ENCODE measurements around the gene SPINT3.
"Not testable (repeated sequence)": the region's sequence is repeated elsewhere in the genome, so short reads cannot be mapped to it uniquely, and the experiment has no call there.

SPINT3 gene

GRCh38 chr20:45503403-45503802 is 12.0 kb downstream of the SPINT3 start:
- in situ Hi-C loops (cut with MboI; ENCODE audit: low sequenced_read_pairs), result no loop called here

- in situ Hi-C loops (cut with MboI; ENCODE audit: low sequenced_read_pairs), result no loop called here
Measured at GRCh38 chr20:45502561-45502960, 12.9 kb downstream of the SPINT3 start.

- in situ Hi-C loops (cut with MboI; ENCODE audit: low sequenced_read_pairs), result no loop called here
Measured at GRCh38 chr20:45501600-45501999, 13.8 kb downstream of the SPINT3 start.

- in situ Hi-C loops (cut with MboI; ENCODE audit: low sequenced_read_pairs), result no loop called here
Measured at GRCh38 chr20:45500022-45500421, 15.4 kb downstream of the SPINT3 start.

GRCh38 chr20:45497971-45498494 is 17.4 kb downstream of the SPINT3 start:
- in situ Hi-C loops (cut with MboI; ENCODE audit: low sequenced_read_pairs), result no loop called here

GRCh38 chr20:45496166-45496565 is 19.3 kb downstream of the SPINT3 start:
- in situ Hi-C loops (cut with MboI; ENCODE audit: low sequenced_read_pairs), result no loop called here

GRCh38 chr20:45495501-45495941 is 19.9 kb downstream of the SPINT3 start:
- in situ Hi-C loops (cut with MboI; ENCODE audit: low sequenced_read_pairs), result no loop called here

- in situ Hi-C loops (cut with MboI; ENCODE audit: low sequenced_read_pairs), result no loop called here
Measured at GRCh38 chr20:45489083-45489531, 26.3 kb downstream of the SPINT3 start.

- in situ Hi-C loops (cut with MboI; ENCODE audit: low sequenced_read_pairs), result no loop called here
Measured at GRCh38 chr20:45487231-45487635, 28.2 kb downstream of the SPINT3 start.

- in situ Hi-C loops (cut with MboI; ENCODE audit: low sequenced_read_pairs), result no loop called here
Measured at GRCh38 chr20:45485388-45485787, 30.0 kb downstream of the SPINT3 start.

GRCh38 chr20:45484676-45485075 is 30.7 kb downstream of the SPINT3 start:
- in situ Hi-C loops (cut with MboI; ENCODE audit: low sequenced_read_pairs), result no loop called here

GRCh38 chr20:45479822-45480221 is 35.6 kb downstream of the SPINT3 start:
- in situ Hi-C loops (cut with MboI; ENCODE audit: low sequenced_read_pairs), result no loop called here

GRCh38 chr20:45477530-45478148 is 37.8 kb downstream of the SPINT3 start:
- in situ Hi-C loops (cut with MboI; ENCODE audit: low sequenced_read_pairs), result not testable (repeated sequence)

GRCh38 chr20:45472286-45472685 is 43.1 kb downstream of the SPINT3 start:
- in situ Hi-C loops (cut with MboI; ENCODE audit: low sequenced_read_pairs), result not testable (repeated sequence)

GRCh38 chr20:45470937-45471336 is 44.5 kb downstream of the SPINT3 start:
- in situ Hi-C loops (cut with MboI; ENCODE audit: low sequenced_read_pairs), result no loop called here

- in situ Hi-C loops (cut with MboI; ENCODE audit: low sequenced_read_pairs), result no loop called here
Measured at GRCh38 chr20:45470262-45470931, 45.0 kb downstream of the SPINT3 start.

GRCh38 chr20:45469336-45470261 is 45.8 kb downstream of the SPINT3 start, which contains the start of gene WFDC2:
Gene WFDC2 (plus strand): TSS chr20:45469753. CDS start chr20:45469782, 29 bp downstream.
- in situ Hi-C loops (cut with MboI; ENCODE audit: low sequenced_read_pairs), result no loop called here

GRCh38 chr20:45467861-45468260 is 47.6 kb downstream of the SPINT3 start:
- in situ Hi-C loops (cut with MboI; ENCODE audit: low sequenced_read_pairs), result no loop called here

- in situ Hi-C loops (cut with MboI; ENCODE audit: low sequenced_read_pairs), result no loop called here
Measured at GRCh38 chr20:45467172-45467571, 48.2 kb downstream of the SPINT3 start.

- in situ Hi-C loops (cut with MboI; ENCODE audit: low sequenced_read_pairs), result no loop called here
Measured at GRCh38 chr20:45465491-45466266, 49.7 kb downstream of the SPINT3 start.
